Fibroblast of skin of abdomen (primary cell): Measurements from ENCODE around the gene ORMDL1. TPM values are rescaled to one million over a fixed set of nuclear protein-coding genes. Genes with fewer than 3 reads are reported as not detected.
A peak's percentile ranks its signal among the peaks of the same experiment; 100 is the strongest.

Source experiments
- DNase-seq: peaks from one replicate; pipeline ENCODE4 v3.0.0-alpha.2; 2013
- polyA plus RNA-seq, 2 experiments: library from polyadenylated mRNA; unstranded; fragments of 120-200 nt; gene quantifications; one replicate each; pipeline ENCODE4 v1.2.1, GENCODE V29; 2013; ENCODE audit not compliant: insufficient read length in 2 of 2

ORMDL1 gene
- 51.0 TPM for polyA plus RNA-seq (2013, experiment 1 of 2; ENCODE audit: insufficient read length)
- polyA plus RNA-seq (2013, experiment 2 of 2; ENCODE audit: insufficient read length), result 52.4 TPM

- DNase-seq, result peak; percentile 95
These were observed at the start of gene ORMDL1, which contains the start of gene PMS1 for GRCh38 chr2:189783927-189784867. TSS of gene ORMDL1 (minus strand) at chr2:189784339. CDS start at chr2:189782595, 1,744 bp downstream. TSS of gene PMS1 (plus strand) at chr2:189784450. CDS start at chr2:189791810, 7,360 bp downstream.

GRCh38 chr2:189830510-189830909, 46.4 kb upstream of the ORMDL1 start:
- DNase-seq, result no peak

GRCh38 chr2:189829102-189829833, 45.1 kb upstream of the ORMDL1 start:
- DNase-seq, result peak; percentile 86

GRCh38 chr2:189826039-189826438, 41.9 kb upstream of the ORMDL1 start:
- no peak for DNase-seq

- no peak for DNase-seq
These were observed 40.7 kb upstream of the ORMDL1 start for GRCh38 chr2:189824694-189825396.

- DNase-seq, result peak; percentile 28
These were observed 38.0 kb upstream of the ORMDL1 start for GRCh38 chr2:189821953-189822748.

GRCh38 chr2:189819297-189819704, 35.2 kb upstream of the ORMDL1 start:
- DNase-seq, result peak; percentile 75

GRCh38 chr2:189818249-189819038, 34.3 kb upstream of the ORMDL1 start:
- DNase-seq, result no peak

- DNase-seq, result no peak
These were observed 19.3 kb upstream of the ORMDL1 start for GRCh38 chr2:189803431-189803830.

- no peak for DNase-seq
These were observed 18.3 kb upstream of the ORMDL1 start for GRCh38 chr2:189802396-189802912.

GRCh38 chr2:189799531-189799930, 15.4 kb upstream of the ORMDL1 start:
- DNase-seq, result peak; percentile 59

- no peak for DNase-seq
These were observed 14.8 kb upstream of the ORMDL1 start for GRCh38 chr2:189799030-189799331.

- DNase-seq, result peak; percentile 51
These were observed 14.3 kb upstream of the ORMDL1 start for GRCh38 chr2:189798312-189799029.

- no peak for DNase-seq
These were observed 13.8 kb upstream of the ORMDL1 start for GRCh38 chr2:189797902-189798301.

- no peak for DNase-seq
These were observed 10.2 kb upstream of the ORMDL1 start for GRCh38 chr2:189794310-189794709.

- DNase-seq, result no peak
These were observed 7.4 kb upstream of the ORMDL1 start for GRCh38 chr2:189791338-189792042.

GRCh38 chr2:189783451-189783926, 650 bp downstream of the ORMDL1 start:
- DNase-seq, result peak; percentile 27

GRCh38 chr2:189782221-189782671, 1.9 kb downstream of the ORMDL1 start:
- DNase-seq, result no peak

- DNase-seq, result no peak
These were observed 11.9 kb downstream of the ORMDL1 start for GRCh38 chr2:189772212-189772611.
